ENCODE measurements around the gene MYO5B.

The MYO5B gene

GRCh38 chr18:50061876-50062517, 132.9 kb downstream of the MYO5B start:
- no peak for DNase-seq

GRCh38 chr18:50060822-50061221, 134.1 kb downstream of the MYO5B start:
- no peak for DNase-seq

- DNase-seq: no peak
These were observed 136.2 kb downstream of the MYO5B start for GRCh38 chr18:50058731-50059130.

- DNase-seq: no peak
These were observed 137.9 kb downstream of the MYO5B start for GRCh38 chr18:50057009-50057408.

GRCh38 chr18:50056185-50056584, 138.8 kb downstream of the MYO5B start:
- no peak for DNase-seq

GRCh38 chr18:50055488-50055887, 139.5 kb downstream of the MYO5B start:
- no peak for DNase-seq

- DNase-seq: no peak
These were observed 141.8 kb downstream of the MYO5B start for GRCh38 chr18:50053111-50053510.

- no peak for DNase-seq
These were observed 143.7 kb downstream of the MYO5B start for GRCh38 chr18:50051288-50051687.

GRCh38 chr18:50045126-50045525, 149.8 kb downstream of the MYO5B start:
- no peak for DNase-seq

- DNase-seq: no peak
These were observed 150.5 kb downstream of the MYO5B start for GRCh38 chr18:50044402-50044801.

GRCh38 chr18:50042611-50043010, 152.3 kb downstream of the MYO5B start:
- no peak for DNase-seq

GRCh38 chr18:50039746-50040145, 155.2 kb downstream of the MYO5B start:
- DNase-seq: no peak

GRCh38 chr18:50038448-50038847, 156.5 kb downstream of the MYO5B start:
- no peak for DNase-seq

GRCh38 chr18:50034029-50034428, 160.9 kb downstream of the MYO5B start:
- DNase-seq: no peak

GRCh38 chr18:50033004-50033403, 161.9 kb downstream of the MYO5B start:
- DNase-seq: no peak

- no peak for DNase-seq
These were observed 164.8 kb downstream of the MYO5B start for GRCh38 chr18:50030146-50030545.

- no peak for DNase-seq
These were observed 167.0 kb downstream of the MYO5B start for GRCh38 chr18:50027996-50028395.

- DNase-seq: no peak
These were observed 170.5 kb downstream of the MYO5B start for GRCh38 chr18:50024466-50024865.

- no peak for DNase-seq
These were observed 172.0 kb downstream of the MYO5B start for GRCh38 chr18:50022985-50023384.

GRCh38 chr18:50014606-50015005, 180.3 kb downstream of the MYO5B start:
- DNase-seq: no peak

- no peak for DNase-seq
These were observed 181.4 kb downstream of the MYO5B start for GRCh38 chr18:50013363-50014138.

- no peak for DNase-seq
These were observed 183.0 kb downstream of the MYO5B start for GRCh38 chr18:50011813-50012435.

- peak; percentile 14 to 21 for DNase-seq
These were observed 185.1 kb downstream of the MYO5B start for GRCh38 chr18:50009773-50010335.

- DNase-seq: no peak
These were observed 186.6 kb downstream of the MYO5B start for GRCh38 chr18:50008306-50008705.

Data from activated CD4-positive, alpha-beta T cell treated with anti-CD3 and anti-CD28 coated beads for 4 hours (primary cell).